ENCODE data around the gene PERCC1.

PERCC1 gene

DNA sequence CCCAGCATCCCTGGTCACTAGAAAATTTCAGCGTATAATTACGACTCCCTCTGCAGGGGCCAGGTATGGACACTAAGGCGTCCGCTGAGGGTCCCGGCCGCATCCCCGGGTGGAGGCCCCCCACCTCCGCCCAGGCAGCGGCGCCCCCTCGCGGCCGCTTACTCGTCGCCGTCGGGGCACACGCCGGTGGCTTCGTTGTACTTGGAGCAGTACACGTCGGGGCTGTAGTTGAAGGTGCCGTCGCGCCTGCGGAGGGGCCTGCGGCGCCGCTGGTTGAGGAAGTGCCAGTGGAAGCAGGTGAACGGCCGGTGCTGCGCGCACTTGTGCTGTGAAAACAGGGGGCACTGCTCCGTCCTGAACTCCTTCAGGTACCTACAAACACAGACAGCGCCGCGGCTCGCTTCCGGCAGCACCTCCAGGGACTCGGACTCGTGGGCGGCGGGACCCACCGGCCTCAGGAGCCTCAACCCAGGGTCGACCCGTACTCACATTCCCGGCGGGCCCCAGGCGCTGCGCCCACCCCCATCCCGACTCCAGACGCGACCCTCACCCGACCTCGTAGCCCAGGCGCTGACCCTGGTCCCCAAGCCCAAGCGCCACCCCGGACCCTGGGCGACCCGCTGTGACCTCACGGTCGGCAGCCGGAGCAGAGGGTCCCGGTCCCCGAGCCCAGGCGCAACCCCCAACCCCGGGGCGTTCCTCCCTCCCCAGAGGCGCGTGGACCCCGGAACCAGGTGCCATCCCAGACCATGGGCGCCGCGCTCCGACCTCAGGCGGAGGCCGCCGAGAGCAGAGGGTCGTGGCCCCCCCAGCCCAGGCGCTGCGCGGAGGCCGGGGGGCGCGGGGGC, 17.0 kb upstream of the PERCC1 start:
- peak; percentile 72 for DNase-seq

DNA sequence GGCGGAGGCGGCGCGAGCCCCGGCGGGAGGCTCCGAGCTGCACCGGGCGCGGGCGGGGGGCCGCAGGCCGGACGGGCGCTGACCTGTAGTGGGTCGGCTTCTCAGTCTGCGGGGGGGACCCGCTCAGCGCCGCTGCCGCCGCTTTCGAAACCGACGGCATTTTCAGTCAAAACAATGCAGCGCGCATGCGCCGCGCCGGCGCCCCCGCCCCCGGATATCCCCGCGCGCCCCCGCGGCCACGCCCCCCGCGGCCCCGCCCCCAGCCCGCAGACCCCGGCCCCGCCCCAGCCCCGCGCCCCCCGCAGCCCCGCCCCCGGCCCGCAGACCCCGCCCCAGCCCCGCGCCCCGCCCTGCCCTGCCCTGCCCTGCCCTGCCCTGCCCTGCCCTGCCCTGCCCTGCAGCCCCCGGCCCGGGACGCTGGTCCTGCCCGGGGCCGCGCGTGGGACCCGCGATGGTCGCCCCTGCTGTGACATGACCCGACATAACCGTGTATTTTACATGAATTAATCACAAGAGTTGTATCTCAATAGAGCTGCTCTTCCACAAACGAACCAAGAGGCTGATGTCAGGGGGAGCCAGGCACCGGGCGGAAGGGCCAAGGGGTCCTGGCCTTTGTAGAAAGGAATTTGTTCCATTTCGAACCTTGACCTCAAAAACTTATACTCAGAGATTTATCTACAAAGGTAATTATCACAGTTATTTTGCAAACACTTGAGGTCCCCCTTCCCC, 16.2 kb upstream of the PERCC1 start, which contains the start of gene UNKL:
TSS of gene UNKL (minus strand) at position 173 of the 729 bp plus-strand sequence. CDS start at position 160, 13 bp downstream.
- peak; percentile 86 for DNase-seq

DNA sequence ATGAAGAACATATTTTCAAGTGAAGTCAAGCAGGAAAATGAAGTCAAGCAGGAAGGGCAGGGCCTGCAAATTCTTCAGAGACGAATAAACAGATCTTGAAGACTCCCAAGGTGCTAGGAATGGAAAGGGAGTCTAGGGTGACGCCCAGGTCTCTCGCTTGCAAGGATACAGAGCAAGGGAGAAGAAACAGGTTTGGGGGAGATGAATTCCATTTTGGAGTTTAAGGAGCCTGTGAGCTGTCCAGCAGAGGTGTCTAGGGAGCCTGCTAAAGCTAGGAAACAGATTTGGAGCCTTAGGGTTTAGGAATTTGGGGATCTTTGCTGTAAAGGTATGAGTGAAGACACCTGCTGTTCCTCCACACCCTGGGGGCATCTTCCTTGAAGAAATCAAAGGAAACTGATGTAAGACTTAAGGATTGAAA, 14.3 kb upstream of the PERCC1 start:
- DNase-seq: no peak

DNA sequence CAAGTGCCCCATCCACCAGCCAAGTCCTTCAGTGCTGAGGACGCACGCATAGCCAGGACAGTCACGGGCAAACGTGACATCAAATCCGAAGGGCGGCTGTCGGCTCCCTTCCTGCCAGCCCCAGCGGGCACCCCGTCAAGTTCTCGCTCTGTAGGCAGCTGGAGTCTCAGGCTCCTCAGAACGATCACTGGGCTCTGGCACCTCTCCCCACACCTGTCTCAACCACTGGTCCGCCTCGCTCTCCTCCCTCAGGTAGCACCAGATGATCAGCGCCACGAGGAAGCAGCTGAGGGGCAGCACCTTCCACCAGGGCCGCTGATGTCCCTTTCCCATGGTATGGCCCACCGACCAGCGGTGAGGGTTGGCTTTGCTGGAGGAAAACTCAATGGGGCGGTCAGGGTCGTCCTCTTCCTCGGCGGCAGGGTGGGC, 10.8 kb upstream of the PERCC1 start:
- no peak for DNase-seq

DNA sequence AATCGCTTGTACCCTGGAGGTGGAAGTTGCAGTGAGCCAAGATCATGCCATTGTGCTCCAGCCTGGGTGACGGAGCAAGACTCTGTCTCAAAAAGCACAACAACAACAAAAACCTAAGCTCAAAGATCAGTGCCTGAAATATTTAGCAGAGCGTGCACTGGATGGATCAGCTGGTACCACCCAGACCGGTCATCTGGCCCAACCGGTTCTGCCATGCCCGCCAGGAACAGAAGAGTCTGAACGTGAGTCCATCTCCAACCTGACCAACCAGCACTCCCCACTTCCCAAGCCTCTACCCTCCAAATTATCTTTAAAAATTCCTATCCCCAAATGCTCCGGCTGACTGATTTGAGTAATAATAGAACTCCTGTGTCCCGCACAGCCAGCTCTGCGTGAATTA, 8.8 kb upstream of the PERCC1 start:
- DNase-seq: no peak

DNA sequence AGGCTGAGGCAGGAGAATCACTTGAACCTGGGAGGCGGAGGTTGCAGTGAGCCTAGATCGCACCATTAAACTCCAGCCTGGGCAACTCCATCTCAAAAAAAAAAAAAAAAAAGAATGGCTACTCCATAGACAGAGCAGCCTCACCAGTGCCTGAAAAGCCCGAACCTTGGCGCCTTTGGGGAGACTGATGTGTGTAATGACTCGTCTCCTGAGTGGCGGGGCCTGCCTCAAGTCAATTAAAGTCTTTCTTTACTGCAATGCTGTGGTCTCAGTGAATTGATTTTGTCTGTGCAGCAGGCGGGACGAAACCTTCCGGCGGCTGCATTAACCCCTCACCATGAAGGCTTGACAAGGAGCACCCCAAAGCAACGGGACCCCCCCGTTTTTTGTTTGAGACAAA, 6.8 kb upstream of the PERCC1 start:
- DNase-seq: no peak

DNA sequence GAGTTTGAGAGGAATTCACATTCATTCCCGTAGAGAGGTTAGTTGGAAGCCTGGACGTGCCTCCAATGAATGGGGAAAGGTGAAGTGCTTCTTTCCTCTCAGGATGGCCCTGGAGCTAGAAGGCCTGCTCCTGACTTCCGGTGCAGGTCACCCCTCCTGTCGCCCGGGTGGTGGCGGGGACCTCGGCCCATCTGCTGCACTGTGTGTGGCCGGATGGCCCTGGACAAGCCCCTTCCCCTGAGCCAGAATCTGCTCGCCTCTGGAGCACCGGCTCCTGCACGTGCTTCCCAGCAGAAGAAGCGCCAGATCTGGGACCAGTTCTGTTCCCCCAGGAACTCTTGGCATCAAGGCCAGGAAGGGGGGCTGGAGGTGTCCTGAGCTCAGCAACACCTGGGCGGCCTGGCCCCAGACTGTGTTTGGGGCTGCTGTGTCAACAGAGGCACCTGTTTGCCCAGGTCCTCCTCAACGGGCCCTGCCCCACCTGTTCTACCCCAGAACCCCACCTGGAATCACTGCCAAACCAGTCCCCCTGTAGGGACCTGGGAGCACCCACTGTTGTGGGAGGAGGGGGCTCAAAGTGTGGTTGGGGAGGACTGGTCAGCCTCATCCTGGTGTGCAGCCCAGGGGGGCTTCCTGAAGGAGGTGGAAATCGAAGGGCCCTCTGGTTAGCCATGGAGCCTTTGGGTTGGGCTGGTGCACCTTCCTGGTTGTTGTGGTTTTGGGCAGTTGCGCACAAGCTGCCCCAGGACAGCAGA, 5.1 kb upstream of the PERCC1 start:
- DNase-seq: no peak

DNA sequence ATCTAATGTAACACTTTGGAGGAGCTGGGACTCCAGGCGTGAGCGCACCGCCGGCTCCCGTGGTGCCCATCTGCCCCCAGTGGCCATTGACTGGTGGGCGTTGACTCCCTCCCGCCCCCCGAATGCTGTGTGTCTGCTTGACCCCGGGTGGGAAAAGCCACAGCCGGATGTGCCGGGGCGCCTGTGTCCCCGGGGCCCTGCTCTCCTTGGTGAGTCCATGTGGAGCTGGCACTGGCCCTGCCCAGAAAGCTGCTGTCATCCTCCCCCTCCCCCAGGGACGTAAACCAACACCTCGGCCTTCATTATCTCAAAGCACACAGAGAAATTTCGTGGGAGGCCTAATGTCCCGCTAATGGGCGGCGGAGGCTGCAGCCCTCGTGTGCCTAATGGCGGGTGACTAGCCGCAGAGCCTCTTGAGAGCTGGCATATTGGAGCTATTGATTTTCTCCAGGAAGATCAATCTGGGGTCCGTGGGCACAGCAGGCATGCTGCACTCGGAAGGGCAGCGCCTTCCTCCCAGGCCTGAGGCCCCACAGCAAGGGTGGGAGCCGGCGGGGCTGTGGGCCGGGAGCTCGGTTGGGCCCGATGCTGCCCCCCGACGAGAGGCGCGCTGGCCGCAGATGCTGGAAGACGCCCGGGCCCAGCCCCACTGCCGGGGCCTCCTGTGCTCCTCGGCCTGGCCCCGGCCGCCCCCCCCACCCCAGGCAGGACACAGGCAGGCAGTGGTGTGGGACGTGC, 4.0 kb upstream of the PERCC1 start:
- no peak for DNase-seq

DNA sequence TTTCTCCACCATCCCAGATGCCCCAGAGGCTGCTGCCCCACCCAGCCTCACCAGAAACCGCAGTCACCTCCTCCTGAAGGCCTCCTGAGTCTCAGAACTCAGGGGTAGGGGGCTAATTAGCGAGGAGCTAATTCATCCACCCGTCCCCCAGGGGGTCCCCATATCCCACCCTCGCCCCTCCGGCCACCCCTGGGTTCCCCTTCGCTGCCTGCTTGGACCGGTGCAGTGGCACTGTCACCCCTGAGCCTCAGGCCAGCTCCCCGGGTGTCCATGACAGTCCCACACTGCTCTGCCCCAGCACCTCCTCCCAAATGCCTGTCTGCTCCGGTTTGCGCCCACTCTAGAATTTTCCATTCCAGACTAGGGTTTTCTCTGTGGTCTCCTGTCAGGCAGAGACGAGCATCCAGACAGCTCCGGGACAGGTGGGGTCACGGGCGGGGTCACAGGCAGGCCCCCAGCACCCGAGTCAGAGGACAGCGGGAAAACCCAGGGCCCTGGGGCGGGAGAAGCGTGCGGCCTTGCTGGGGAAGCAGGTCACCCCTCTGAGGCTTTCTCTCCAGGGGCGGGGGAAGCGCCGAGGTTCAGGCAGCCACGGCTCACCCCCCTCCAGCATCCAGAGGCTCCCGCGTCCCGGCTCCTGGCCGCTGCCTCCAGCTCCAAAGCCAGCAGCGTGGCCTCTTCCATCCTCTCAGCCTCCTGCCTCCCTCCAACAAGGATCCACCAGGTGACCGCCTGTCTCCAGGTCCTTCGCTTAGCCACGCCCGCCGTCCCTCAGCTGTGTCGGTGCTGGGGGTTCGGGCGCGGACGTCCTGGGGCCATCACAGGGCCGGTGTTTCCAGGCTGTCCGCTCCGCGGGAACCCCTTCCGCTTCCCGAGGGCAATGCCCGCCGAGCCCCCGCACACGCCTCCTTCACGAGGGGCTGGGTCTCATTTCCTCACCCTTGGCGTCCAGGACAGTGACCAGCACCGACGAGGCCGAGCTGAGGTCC, 3.1 kb upstream of the PERCC1 start:
- no peak for DNase-seq

DNA sequence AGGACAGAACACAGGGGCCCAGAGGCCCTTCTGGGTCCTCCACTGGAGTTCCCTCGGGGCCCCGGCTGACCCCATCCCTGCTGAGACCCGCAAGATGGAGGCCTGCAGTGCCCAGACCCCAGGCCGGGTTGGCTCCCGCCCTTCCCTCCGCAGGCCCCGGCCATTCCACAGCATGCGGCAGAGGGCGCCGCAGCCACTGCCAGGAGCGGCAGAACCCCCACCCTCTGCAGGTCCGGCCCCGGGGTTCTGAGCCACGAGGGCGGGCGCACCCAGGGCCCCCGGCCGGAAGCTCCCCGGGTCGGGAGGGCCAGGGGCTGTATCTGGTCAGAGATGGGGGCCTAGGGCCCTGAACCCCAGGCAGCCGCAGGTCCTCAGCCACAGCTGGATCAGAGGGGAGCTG, 2.4 kb upstream of the PERCC1 start:
- peak; percentile 53 for DNase-seq

DNA sequence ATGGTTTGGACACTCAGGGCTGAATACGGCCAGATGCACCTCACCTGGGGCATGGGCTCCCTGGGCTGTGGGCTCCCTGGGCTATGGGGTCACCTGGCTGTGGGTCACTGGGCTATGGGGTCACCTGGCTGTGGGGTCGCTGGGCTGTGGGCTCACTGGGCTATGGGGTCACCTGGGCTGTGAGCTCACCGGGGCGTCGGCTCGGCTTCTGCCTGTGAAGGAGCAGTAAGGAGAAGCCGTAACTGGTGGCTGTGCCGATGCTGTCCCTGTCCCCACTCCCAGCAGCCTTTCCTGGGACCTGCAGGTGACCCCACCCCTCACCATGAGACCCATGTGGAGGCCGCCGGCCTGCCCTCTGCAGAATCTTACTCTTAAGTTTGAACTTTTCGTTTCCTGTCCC, 1.9 kb upstream of the PERCC1 start:
- no peak for DNase-seq

DNA sequence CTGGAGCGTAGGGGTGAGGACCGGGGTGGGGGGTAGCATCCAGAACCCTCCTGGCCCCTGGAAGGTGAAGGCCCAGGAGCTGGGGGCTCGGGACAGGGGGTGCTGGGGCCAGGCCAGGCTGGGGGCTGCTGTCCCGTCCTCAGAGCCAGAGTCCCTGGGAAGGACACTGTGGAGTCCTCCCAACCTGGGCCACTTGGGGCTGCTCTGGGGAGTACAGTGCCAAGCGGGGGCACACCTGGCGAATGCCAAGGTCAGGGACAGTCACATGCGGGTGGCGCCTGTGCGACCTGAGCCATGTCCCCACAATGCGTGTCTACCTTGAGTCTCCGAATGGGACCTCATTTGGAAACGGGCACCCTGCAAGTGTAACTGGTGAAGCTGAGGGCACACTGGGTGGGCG, 1.2 kb upstream of the PERCC1 start:
- no peak for DNase-seq

DNA sequence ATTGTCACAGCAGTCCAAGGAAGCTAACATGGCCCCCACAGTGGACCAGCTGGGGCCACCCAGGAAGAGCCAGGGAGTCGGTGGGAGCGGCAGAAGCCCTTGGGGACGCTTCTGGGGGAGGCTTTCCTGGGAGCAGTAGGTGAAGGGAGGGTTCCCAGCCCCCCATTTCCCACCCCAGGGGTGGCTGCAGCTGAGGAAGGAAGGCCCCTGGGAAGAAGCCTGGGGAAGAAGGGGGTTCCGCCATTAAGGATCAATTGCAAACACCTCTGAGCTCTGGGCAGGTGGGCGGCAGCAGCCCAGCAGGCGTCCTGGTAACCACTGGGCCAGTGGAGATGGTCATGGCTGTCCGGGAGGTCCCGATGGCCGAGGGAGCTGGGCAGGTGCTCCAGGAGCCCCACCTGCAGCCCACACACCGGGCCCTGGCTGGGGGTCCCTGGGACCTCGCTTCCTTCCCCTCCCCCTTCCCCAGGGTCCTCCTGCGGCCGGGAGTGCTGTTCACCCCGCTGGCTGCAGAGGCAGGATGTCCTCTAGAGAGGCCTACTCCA, 592 bp upstream of the PERCC1 start:
- DNase-seq: no peak

DNA sequence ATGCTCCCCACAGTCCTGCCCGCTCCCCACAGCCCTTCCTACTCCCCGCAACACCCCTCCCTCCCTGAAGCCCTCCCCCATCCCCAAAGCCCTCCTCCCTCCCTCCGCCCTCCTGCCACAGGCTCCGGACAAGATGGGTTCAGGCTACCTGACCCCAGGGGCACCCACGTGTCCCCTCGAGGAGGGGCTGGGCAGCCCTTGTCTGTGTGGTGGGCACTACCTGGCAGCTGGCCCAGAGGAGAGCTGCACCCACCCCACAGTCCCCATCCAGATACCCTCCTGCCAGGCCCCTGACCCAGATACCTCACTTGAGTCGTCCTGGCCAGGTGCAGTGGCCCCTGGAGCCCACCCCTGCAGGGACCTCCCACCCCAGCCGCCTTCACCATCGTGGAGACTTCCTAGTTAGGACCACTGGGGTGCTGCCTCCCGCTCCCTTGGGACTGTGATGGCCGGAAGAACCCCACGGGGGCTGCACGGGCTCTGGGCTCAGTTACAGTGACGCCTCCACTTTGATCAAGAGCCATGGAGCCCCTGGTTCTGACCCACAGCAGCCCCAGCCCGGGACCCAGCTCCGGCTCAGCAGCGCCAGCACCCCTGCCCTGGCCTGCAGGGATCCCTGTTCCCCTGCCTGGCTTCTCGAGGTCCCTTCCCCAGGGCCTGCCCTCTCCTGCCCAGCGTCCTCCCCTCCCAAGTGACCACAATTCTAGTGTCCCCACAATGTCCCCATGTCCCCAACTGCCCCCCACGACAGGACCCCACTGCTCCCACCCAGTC, 806 bp downstream of the PERCC1 start:
- no peak for DNase-seq

DNA sequence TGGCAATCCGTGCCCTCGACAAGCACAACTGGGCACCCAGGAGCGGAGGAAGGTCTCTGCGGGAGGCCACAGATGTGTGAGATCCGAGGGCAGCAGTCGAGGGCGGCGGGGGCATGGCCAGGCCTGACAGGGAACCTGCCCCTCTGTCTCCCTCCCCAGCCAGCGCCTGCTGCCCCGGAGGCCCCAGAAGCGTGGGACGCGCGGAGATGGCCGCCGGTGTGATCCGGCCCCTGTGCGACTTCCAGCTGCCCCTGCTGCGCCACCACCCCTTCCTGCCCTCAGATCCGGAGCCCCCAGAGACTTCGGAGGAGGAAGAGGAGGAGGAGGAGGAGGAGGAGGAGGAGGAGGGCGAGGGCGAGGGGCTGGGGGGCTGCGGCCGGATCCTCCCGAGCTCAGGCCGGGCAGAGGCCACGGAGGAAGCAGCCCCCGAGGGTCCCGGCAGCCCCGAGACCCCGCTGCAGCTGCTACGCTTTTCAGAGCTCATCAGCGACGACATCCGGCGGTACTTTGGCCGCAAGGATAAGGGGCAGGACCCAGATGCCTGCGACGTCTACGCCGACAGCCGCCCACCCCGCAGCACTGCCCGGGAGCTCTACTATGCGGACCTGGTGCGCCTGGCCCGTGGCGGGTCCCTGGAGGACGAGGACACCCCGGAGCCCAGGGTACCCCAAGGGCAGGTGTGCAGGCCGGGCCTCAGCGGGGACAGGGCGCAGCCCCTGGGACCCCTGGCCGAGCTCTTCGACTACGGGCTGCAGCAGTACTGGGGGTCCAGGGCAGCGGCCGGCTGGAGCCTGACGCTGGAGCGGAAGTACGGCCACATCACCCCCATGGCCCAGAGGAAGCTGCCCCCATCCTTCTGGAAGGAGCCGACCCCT, 1.7 kb downstream of the PERCC1 start:
- no peak for DNase-seq

DNA sequence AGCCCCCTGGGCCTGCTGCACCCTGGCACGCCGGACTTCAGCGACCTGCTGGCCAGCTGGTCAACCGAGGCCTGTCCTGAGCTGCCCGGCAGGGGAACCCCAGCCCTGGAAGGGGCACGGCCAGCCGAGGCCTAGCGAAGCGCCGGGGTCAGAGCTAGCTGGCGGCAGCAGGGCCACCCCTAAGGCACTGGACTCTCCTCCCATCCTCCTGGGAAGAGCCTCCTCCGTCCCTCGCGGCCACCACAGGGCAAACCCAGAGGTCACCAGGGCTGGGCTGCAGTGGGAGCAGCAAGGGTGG, 2.3 kb downstream of the PERCC1 start:
- no peak for DNase-seq

DNA sequence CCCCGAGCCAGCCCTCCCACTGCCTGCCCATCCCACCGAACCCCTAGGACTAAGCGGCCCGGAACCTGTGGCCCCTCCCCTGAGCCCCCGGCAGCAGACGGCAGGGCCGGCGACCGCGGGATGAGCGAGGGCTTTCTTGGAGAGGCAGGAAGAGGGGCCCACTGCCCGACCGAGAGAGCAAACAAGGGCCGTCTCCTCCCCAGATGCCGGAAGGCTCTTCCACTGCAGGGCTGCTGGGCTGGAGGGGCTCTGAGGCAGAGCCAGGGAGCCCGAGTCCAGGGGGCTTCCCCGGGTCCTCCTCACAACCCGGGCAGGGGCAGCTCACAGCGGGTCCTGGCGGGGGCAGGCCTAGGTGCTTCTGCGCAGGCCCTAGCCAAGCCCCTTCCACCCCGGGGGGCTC, 2.9 kb downstream of the PERCC1 start:
- no peak for DNase-seq

DNA sequence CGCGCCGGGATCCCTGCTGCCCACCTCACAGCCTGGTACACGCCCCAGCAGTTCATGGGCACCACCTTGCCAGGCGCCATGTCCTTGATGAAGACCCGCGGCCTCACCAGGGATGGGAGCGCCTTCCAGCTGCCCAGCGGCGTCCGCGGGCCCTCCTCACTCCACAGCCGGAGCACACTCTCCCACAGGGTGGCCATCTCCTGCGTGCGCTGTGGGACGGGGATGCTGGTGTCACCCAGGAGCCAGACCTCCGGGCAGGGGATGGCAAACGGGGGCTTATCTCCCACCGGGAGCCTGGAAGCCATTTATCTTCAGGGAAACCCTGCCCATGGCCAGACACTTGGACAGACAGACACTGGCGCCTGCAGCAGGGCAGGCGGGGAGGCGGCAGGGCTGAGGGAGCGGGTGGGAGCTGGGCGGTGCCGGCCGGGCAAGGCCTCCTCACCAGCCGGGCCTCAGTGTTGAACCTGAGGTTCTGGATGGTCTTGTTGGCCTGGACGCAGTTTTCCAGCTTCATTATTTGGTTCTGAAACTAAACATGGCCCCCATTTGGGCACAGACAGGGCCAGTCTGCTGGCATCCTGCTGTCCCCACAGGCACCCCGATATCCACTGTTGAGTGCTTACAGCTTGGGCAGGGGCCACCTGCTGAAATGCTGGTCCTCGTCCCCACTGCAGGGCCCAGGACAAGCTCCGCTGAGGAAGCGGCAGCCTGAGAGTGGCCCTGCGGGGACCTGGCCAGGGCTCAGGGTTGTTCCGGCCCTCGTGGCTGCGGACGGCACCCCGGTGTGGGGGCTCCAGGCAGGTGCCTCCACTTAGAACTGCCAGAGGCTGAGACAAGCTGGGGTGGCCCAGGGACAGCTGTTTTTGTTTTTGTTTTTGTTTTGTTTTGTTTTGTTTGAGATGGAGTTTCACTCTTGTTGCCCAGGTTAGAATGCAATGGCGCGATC, 4.0 kb downstream of the PERCC1 start:
- DNase-seq: no peak

Measured in activated T-cell treated with anti-CD3 and anti-CD28 coated beads, Interleukin-2, amount 50 U/mL, for 1 hour (primary cell).